B cell (primary cell): ENCODE measurements around the gene NIPBL. TPM values are rescaled to one million over a fixed set of nuclear protein-coding genes. Genes with fewer than 3 reads are reported as not detected.

Experiments
- ATAC-seq: fragments of 200-7000 bp; cut with Tn5 transposase; one replicate; pipeline ENCODE4 v1.10.0; 2021; ENCODE audit warnings: low read depth, mild to moderate bottlenecking, moderate number of reproducible peaks, moderate library complexity
- CTCF ChIA-PET: fragments of 350-600 bp; sonication (Branson Sonifier 250); formaldehyde crosslinking; loops from one replicate; lab custom pipeline; 2021; ENCODE audit warnings: antibody characterized with exemption, inconsistent platforms; lab: Charles Lee
- POLR2A ChIA-PET: fragments of 350-600 bp; sonication (Branson Sonifier 250); formaldehyde crosslinking; loops from one replicate; lab custom pipeline; 2021; ENCODE audit warnings: antibody characterized with exemption; lab: Charles Lee
- DNase-seq: peaks from one replicate; pipeline ENCODE4 v3.0.0; 2013
- H2AFZ ChIP-seq: 2 replicates; pipeline ENCODE4 v1.6.1; 2012; ENCODE audit warnings: mild to moderate bottlenecking, low read depth, low read length; ENCODE audit not compliant: insufficient read depth, poor library complexity, severe bottlenecking
- H3K27ac ChIP-seq, 2 donors: 1 replicate in 1 of 2; 2 replicates in 1 of 2; pipeline ENCODE4 v1.5.1; 2012 to 2013; ENCODE audit warnings: low read length in 2 of 2, mild to moderate bottlenecking in 2 of 2, moderate library complexity in 1 of 2
- H3K27me3 ChIP-seq, 4 experiments: fragments of 200-600 bp in 1 of 4; sonication (generic) in 1 of 4; replicated peaks in 1 of 4; 1 replicate in 2 of 4; 2 replicates in 2 of 4; pipeline versions ENCODE4 v1.6.1 to v1.7.0; 2013 to 2016; ENCODE audit warnings: low read length in 3 of 4, mild to moderate bottlenecking in 2 of 4, mixed read lengths in 1 of 4, moderate library complexity in 1 of 4; ENCODE audit not compliant: insufficient read depth in 4 of 4, control insufficient read depth in 3 of 4; ENCODE audit errors: control extremely low read depth in 1 of 4
- H3K36me3 ChIP-seq, 2 experiments: replicated peaks in 1 of 2; 1 replicate in 1 of 2; 2 replicates in 1 of 2; pipeline versions ENCODE4 v1.6.1 to v1.7.1; 2013; ENCODE audit warnings: low read length in 1 of 2; ENCODE audit not compliant: insufficient read depth in 2 of 2, control insufficient read depth in 1 of 2; ENCODE audit errors: control extremely low read depth in 1 of 2, extremely low read depth in 1 of 2
- H3K4me1 ChIP-seq, 2 donors: fragments of 200-600 bp in 1 of 2; sonication (generic) in 1 of 2; 1 replicate in 1 of 2; 2 replicates in 1 of 2; pipeline versions ENCODE4 v1.5.1 to v1.6.1; 2013 to 2017; ENCODE audit warnings: low read length in 2 of 2; ENCODE audit not compliant: control insufficient read depth in 2 of 2, insufficient read depth in 2 of 2
- H3K4me2 ChIP-seq: replicated peaks from 2 replicates; pipeline ENCODE3; 2012; ENCODE audit warnings: mild to moderate bottlenecking, low read depth, low read length; ENCODE audit not compliant: poor library complexity, severe bottlenecking
- H3K4me3 ChIP-seq, 5 experiments: fragments of 200-600 bp in 1 of 5; sonication (generic) in 1 of 5; 1 replicate in 3 of 5; 2 replicates in 2 of 5; pipeline versions ENCODE4 v1.5.1 to v1.7.0; 2011 to 2016; ENCODE audit warnings: low read length in 4 of 5, mild to moderate bottlenecking in 4 of 5, low read depth in 2 of 5, control low read depth in 1 of 5, moderate library complexity in 1 of 5; ENCODE audit not compliant: insufficient read depth in 1 of 5; ENCODE audit errors: control extremely low read depth in 1 of 5, extremely low read depth in 1 of 5
- H3K79me2 ChIP-seq: fragments of 200-600 bp; sonication (generic); one replicate; pipeline ENCODE4 v1.6.0; 2016; ENCODE audit warnings: low read length; ENCODE audit not compliant: control insufficient read depth, insufficient read depth
- H3K9ac ChIP-seq: fragments of 200-600 bp; sonication (generic); 2 replicates; pipeline ENCODE4 v1.6.1; 2017; ENCODE audit warnings: mild to moderate bottlenecking, low read length, moderate library complexity
- H3K9me3 ChIP-seq, 3 donors: one replicate each; pipeline versions ENCODE4 v1.6.1 to v1.7.1; 2013; ENCODE audit warnings: low read length in 2 of 3; ENCODE audit not compliant: control insufficient read depth in 2 of 3, insufficient read depth in 1 of 3; ENCODE audit errors: control extremely low read depth in 1 of 3
- H4K20me1 ChIP-seq: 2 replicates; pipeline ENCODE4 v1.6.0; 2012; ENCODE audit warnings: mild to moderate bottlenecking, low read length; ENCODE audit not compliant: insufficient read depth, control insufficient read depth, poor library complexity, severe bottlenecking
- H3K27ac Mint-ChIP-seq: one replicate; pipeline ENCODE4 v1.8.0; 2021; ENCODE audit warnings: mixed read lengths
- H3K27me3 Mint-ChIP-seq: one replicate; pipeline ENCODE4 v1.8.0; 2021; ENCODE audit warnings: mixed read lengths
- H3K4me1 Mint-ChIP-seq: one replicate; pipeline ENCODE4 v1.8.0; 2021; ENCODE audit warnings: mixed read lengths
- H3K4me3 Mint-ChIP-seq: one replicate; pipeline ENCODE4 v1.8.0; 2021; ENCODE audit warnings: mixed read lengths
- H3K9me3 Mint-ChIP-seq: one replicate; pipeline ENCODE4 v1.8.0; 2022; ENCODE audit warnings: mixed read lengths; ENCODE audit not compliant: insufficient read depth
- CTCF ChIP-seq: fragments of 200-600 bp; IDR thresholded peaks from one replicate; pipeline ENCODE4 v1.8.0; 2022; ENCODE audit warnings: antibody characterized with exemption, mild to moderate bottlenecking
- EZH2 ChIP-seq: IDR thresholded peaks from 2 replicates; pipeline ENCODE4 v1.6.1; 2012; ENCODE audit warnings: borderline replicate concordance, low read depth, mild to moderate bottlenecking, moderate library complexity, low read length; ENCODE audit not compliant: insufficient read depth, poor library complexity, severe bottlenecking
- WGBS: methylation state at CpG from one replicate; pipeline ENCODE4 v1.1.5; 2013; ENCODE audit warnings: missing lambda C conversion rate; ENCODE audit not compliant: insufficient coverage; 5-methylcytosine and 5-hydroxymethylcytosine counted together
- intact Hi-C: fragments of 100-400 bp; cut with micrococcal nuclease; formaldehyde crosslinking; loops from one replicate; pipeline ENCODE4 v1.10.0; 2022
- polyA plus RNA-seq: library from polyadenylated mRNA; depleted of rRNA; stranded (reverse); fragments of >200 nt; gene quantifications from 2 replicates; pipeline ENCODE4 v1.2.3, GENCODE V29; 2012
- total RNA-seq, 2 donors: library from RNA; stranded (reverse); fragments of 120-200 nt in 1 of 2; gene quantifications; 1 replicate in 1 of 2; 2 replicates in 1 of 2; pipeline versions ENCODE4 v1.2.3 to v1.2.4, GENCODE V29; 2013 to 2022

Gene NIPBL
- total and polyA plus RNA-seq, 2 donors (not counting 1 experiment from before 2014, with no cell fraction given), result 24.7 to 112 TPM

GRCh38 chr5:36939969-36940858 lies 63.6 kb downstream of the NIPBL start:
- Mint-ChIP-seq H3K4me1 (peaks cover 48% of the 10 kb centered on the region), H3K27ac (no peak overlapping the region), H3K27me3 (no peaks in the 10 kb centered on the region), H3K9me3 (no peaks in the 10 kb centered on the region), H3K4me3 (no peak overlapping the region)
- Histone ChIP-seq H3K4me3 (no peak overlapping the region), H4K20me1 (peaks cover 74% of the 10 kb centered on the region), H3K9me3 (no peaks in the 10 kb centered on the region), H3K27me3 (no peaks in the 10 kb centered on the region), H3K36me3 (peaks cover 0 to 2% of the 10 kb centered on the region in 2 experiments), H3K9ac (no peak overlapping the region), H2AFZ (no peak overlapping the region), H3K4me1 (peaks cover 0 to 2% of the 10 kb centered on the region in 2 donors), H3K27ac (no peak overlapping the region), H3K79me2 (peaks cover 80% of the 10 kb centered on the region), H3K4me2 (no peak overlapping the region)
- POLR2A ChIA-PET, result no interaction called here
- CTCF ChIA-PET, result no interaction called here
- intact Hi-C loops, result loop anchor here (5.0 kb wide), 1 partner anchor 38 kb away; no protein-coding TSS in a partner anchor
- TF ChIP-seq CTCF (no peak), EZH2 (no peak)
- DNase-seq (no peak), ATAC-seq (no peak)
- no CpG with 5 or more reads among the region's 3 CpGs for WGBS

- H3K4me3 ChIP-seq, result no peak overlapping the region
- POLR2A ChIA-PET, result no interaction called here
- H3K79me2 ChIP-seq, result peaks cover 82% of the 10 kb centered on the region
- peaks cover 0 to 2% of the 10 kb centered on the region in 2 experiments for H3K36me3 ChIP-seq
- H3K4me1 ChIP-seq, result no peaks in the 10 kb centered on the region
- no peak overlapping the region for H3K27ac ChIP-seq
- H3K4me2 ChIP-seq, result no peak overlapping the region
- DNase-seq (no peak), ATAC-seq (no peak)
- peaks cover 63% of the 10 kb centered on the region for H4K20me1 ChIP-seq
- H3K4me3 Mint-ChIP-seq, result no peak overlapping the region
- H3K9ac ChIP-seq, result no peak overlapping the region
- peaks cover 42% of the 10 kb centered on the region for H3K4me1 Mint-ChIP-seq
- no peaks in the 10 kb centered on the region for H3K27me3 ChIP-seq
- CTCF ChIA-PET, result no interaction called here
- no peak overlapping the region for H3K27ac Mint-ChIP-seq
- no peak for TF ChIP-seq EZH2
- no peaks in the 10 kb centered on the region for H3K9me3 ChIP-seq
- intact Hi-C loops, result loop anchor here (5.0 kb wide), 1 partner anchor 41 kb away; no protein-coding TSS in a partner anchor
- no peaks in the 10 kb centered on the region for H3K27me3 Mint-ChIP-seq
- no peak overlapping the region for H2AFZ ChIP-seq
- no peaks in the 10 kb centered on the region for H3K9me3 Mint-ChIP-seq
- 100% methylated on average over 1 of the region's 1 CpG for WGBS
These were observed 67.0 kb downstream of the NIPBL start for GRCh38 chr5:36943584-36943983.
